Osteoblast (primary cell): ENCODE results near the gene DOK4. TPM values are rescaled to one million over a fixed set of nuclear protein-coding genes. Genes with fewer than 3 reads are reported as not detected.

ENCODE experiments used
- DNase-seq: peaks from one replicate; pipeline ENCODE4 v3.0.0; 2011; ENCODE audit warnings: low spot score, mixed read lengths; ENCODE audit not compliant: insufficient read length; ENCODE audit errors: missing footprints
- H2AFZ ChIP-seq: 2 replicates; pipeline ENCODE4 v1.6.0; 2011; ENCODE audit warnings: mild to moderate bottlenecking, low read length
- H3K27ac ChIP-seq: 2 replicates; pipeline ENCODE4 v1.5.1; 2011; ENCODE audit warnings: mild to moderate bottlenecking, low read depth, low read length, moderate library complexity
- H3K27me3 ChIP-seq: 2 replicates; pipeline ENCODE4 v1.6.0; 2012; ENCODE audit warnings: mild to moderate bottlenecking, control low read depth, inconsistent platforms, low read length, moderate library complexity; ENCODE audit not compliant: insufficient read depth
- H3K36me3 ChIP-seq: 2 replicates; pipeline ENCODE4 v1.5.1; 2011; ENCODE audit warnings: mild to moderate bottlenecking, low read length, control low read depth, moderate library complexity; ENCODE audit not compliant: insufficient read depth
- H3K4me1 ChIP-seq: 2 replicates; pipeline ENCODE4 v1.5.1; 2011; ENCODE audit warnings: mild to moderate bottlenecking, low read length, control low read depth, moderate library complexity; ENCODE audit not compliant: insufficient read depth
- H3K4me2 ChIP-seq: 2 replicates; pipeline ENCODE4 v1.6.0; 2011; ENCODE audit warnings: mild to moderate bottlenecking, low read length; ENCODE audit not compliant: insufficient read depth
- H3K4me3 ChIP-seq: fragments of 200-600 bp; sonication (generic); 3 replicates; pipeline ENCODE4 v1.5.1; 2012; ENCODE audit warnings: mild to moderate bottlenecking, low read length, inconsistent platforms; ENCODE audit not compliant: insufficient read depth
- H3K79me2 ChIP-seq: 2 replicates; pipeline ENCODE4 v1.6.0; 2012; ENCODE audit warnings: mild to moderate bottlenecking, low read length, control low read depth, inconsistent platforms; ENCODE audit not compliant: insufficient read depth
- H3K9me3 ChIP-seq: 2 replicates; pipeline ENCODE4 v1.5.1; 2011; ENCODE audit warnings: low read depth, low read length, control low read depth
- H4K20me1 ChIP-seq: 2 replicates; pipeline ENCODE4 v1.6.0; 2012; ENCODE audit warnings: mild to moderate bottlenecking, low read length, control low read depth; ENCODE audit not compliant: insufficient read depth
- total RNA-seq: library from RNA; depleted of rRNA; stranded (reverse); fragments of >200 nt; gene quantifications from 2 replicates; pipeline ENCODE4 v1.2.3, GENCODE V29; 2012
- TF ChIP-seq, protein P1 (sequence below): IDR thresholded peaks from 2 replicates; pipeline ENCODE4 v1.5.1; 2011; ENCODE audit warnings: mild to moderate bottlenecking, low read depth, low read length, moderate library complexity; ENCODE audit errors: extremely low read depth

Gene DOK4
- total RNA-seq, 1 donor = 29.0 TPM

DNA sequence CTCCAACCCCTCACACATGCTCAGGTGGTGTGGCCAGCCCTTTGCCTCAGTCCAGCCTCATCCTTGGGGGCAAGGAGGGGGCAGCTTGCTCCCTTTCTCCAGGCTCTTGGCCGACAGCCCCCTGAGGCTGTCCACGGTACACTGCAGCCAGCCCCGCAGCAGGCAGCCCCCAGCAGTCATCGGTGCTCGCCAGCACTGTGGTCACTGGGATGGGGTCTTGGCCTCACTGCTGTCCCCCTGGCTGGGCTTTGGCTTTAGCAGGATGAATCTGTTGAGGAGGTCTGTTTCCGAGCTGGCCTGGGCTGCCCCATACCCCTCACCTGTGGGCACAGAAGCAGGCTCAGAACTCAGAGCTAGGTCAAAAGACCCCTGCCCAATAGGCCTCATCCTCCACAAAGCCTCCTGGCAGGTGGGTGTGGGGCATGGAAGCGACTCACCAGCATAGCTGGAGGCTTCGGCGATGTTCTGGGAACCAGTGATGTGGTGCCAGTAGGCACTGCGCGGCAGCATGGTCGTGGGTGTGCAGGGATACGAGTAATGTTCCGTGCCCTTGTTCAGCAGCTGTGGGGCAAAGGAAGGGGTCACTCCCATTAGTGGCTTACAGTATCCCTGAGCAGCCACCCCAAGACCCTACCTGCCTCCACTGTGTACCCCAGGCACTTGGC is 13.0 kb downstream of the DOK4 start:
- DNase-seq = no peak
- Histone ChIP-seq H2AFZ (no peak overlapping the region), H3K36me3 (peaks cover 62% of the 10 kb centered on the region), H3K9me3 (no peaks in the 10 kb centered on the region), H4K20me1 (peaks cover 52% of the 10 kb centered on the region), H3K27me3 (no peaks in the 10 kb centered on the region), H3K4me2 (no peak overlapping the region), H3K27ac (no peak overlapping the region), H3K4me1 (peaks cover under 1% of the 10 kb centered on the region), H3K4me3 (no peak overlapping the region), H3K79me2 (peaks cover 19% of the 10 kb centered on the region)
- TF ChIP-seq, protein P1, sequence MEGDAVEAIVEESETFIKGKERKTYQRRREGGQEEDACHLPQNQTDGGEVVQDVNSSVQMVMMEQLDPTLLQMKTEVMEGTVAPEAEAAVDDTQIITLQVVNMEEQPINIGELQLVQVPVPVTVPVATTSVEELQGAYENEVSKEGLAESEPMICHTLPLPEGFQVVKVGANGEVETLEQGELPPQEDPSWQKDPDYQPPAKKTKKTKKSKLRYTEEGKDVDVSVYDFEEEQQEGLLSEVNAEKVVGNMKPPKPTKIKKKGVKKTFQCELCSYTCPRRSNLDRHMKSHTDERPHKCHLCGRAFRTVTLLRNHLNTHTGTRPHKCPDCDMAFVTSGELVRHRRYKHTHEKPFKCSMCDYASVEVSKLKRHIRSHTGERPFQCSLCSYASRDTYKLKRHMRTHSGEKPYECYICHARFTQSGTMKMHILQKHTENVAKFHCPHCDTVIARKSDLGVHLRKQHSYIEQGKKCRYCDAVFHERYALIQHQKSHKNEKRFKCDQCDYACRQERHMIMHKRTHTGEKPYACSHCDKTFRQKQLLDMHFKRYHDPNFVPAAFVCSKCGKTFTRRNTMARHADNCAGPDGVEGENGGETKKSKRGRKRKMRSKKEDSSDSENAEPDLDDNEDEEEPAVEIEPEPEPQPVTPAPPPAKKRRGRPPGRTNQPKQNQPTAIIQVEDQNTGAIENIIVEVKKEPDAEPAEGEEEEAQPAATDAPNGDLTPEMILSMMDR = no peak

DNA sequence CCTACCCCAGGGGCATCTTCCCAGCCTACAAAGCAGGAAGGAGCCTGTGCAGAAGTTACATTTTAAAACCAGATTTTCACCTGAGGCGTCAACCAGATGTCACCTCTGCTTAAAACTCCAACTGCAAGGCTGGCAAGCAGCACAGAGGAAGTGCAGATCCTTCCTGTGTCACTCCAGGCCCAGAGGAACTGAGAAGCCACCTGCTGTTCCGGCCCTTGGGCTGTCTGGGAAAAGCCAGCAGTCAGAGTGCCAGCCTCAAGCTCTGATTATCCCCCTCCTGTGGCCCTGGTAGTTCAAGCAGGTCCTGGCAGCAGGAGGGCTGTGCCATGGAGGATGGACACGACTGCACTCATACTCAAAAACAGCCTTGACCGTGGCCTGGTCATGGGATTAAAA is 13.6 kb downstream of the DOK4 start:
- Histone ChIP-seq H3K4me1 (no peaks in the 10 kb centered on the region), H3K27me3 (no peaks in the 10 kb centered on the region), H3K4me3 (no peak overlapping the region), H3K79me2 (peaks cover 14% of the 10 kb centered on the region), H4K20me1 (peaks cover 46% of the 10 kb centered on the region), H3K9me3 (no peaks in the 10 kb centered on the region), H3K36me3 (peaks cover 68% of the 10 kb centered on the region), H2AFZ (no peak overlapping the region), H3K27ac (no peak overlapping the region), H3K4me2 (no peak overlapping the region)
- DNase-seq = no peak
- TF ChIP-seq, protein P1 = no peak

DNA sequence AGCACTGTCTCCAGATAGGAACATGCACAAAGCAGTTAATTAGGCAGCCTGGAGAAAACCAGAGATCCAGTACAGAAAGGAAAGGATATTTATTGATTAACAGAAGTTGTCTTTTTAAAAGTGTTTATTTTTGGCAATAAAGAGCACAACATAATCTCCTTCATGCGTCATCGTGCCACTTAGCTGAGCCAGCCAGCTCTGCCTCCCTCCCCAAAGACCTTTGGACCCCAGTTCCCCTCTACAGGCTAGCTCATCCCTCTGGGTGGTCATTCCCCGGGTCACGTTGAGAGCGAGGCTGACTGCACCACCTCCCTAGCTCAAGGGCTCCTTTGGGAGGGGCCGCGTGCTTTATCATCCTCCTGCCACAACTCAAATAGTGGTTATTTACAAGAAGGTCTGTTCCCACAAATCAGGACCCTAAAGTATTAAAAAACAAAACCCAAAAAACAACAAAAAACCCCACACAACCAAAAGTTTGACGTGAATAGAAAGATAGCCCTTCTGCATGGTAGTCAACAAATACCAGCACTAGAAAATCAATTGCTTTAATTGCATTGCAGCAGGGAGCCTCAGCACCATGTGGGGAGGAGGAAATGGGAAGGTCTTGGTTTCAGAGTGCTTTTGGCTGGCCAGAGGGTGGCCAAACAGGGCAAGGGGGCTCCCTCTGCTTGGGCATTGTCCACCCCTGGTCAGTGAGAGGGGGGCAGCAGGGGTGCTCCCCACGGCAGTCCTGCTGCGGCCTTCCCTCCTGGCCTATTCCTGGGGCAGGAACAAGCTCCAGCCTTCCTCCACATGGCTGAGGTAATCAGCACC is 14.2 kb downstream of the DOK4 start:
- Histone ChIP-seq H3K4me2 (no peak overlapping the region), H2AFZ (no peak overlapping the region), H3K79me2 (peaks cover 9% of the 10 kb centered on the region), H3K27me3 (no peaks in the 10 kb centered on the region), H3K9me3 (no peaks in the 10 kb centered on the region), H3K4me3 (no peak overlapping the region), H3K4me1 (no peaks in the 10 kb centered on the region), H3K27ac (no peak overlapping the region), H4K20me1 (peaks cover 40% of the 10 kb centered on the region), H3K36me3 (peaks cover 74% of the 10 kb centered on the region)
- TF ChIP-seq, protein P1 = no peak
- no peak for DNase-seq

DNA sequence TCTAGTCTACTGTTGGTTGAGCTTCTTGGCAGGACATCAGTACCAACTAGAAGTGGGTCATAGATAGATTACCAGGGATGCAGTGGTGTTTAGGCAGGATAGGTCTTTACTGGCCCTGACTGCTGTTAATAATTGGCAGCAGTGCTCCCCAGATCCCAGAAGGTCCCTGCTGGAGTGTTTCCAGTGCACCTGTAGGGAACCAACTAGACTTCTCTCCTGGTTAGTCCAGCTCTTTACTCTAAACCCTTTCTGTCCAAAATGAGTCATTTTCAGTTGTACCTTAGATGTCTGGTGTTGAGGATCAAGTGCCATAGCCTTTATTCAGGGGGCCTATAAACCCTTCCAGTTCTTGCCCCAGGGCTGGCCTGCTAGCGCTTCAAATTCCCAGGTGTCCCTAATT is 15.1 kb downstream of the DOK4 start:
- peaks cover 80% of the 10 kb centered on the region for H3K36me3 ChIP-seq
- no peaks in the 10 kb centered on the region for H3K27me3 ChIP-seq
- no peak for DNase-seq
- TF ChIP-seq, protein P1 = no peak
- H3K9me3 ChIP-seq = no peaks in the 10 kb centered on the region
- no peak overlapping the region for H3K4me2 ChIP-seq
- peaks cover 4% of the 10 kb centered on the region for H3K79me2 ChIP-seq
- no peak overlapping the region for H3K27ac ChIP-seq
- H2AFZ ChIP-seq = no peak overlapping the region
- H4K20me1 ChIP-seq = peaks cover 35% of the 10 kb centered on the region
- no peaks in the 10 kb centered on the region for H3K4me1 ChIP-seq
- H3K4me3 ChIP-seq = no peak overlapping the region
